Adrenal gland (tissue), 12 donors: ENCODE results near the gene RNASE7. TPM values are rescaled to one million over a fixed set of nuclear protein-coding genes. Genes with fewer than 3 reads are reported as not detected.
"Not testable (repeated sequence)": the region's sequence is repeated elsewhere in the genome, so short reads cannot be mapped to it uniquely, and the experiment has no call there.

Experiments used
- DNase-seq, 7 donors: peaks; one replicate each; pipeline ENCODE4 v3.0.0-alpha.2; 2019 to 2020
- H3K27ac ChIP-seq, 5 donors: fragments of 200-600 bp; sonication (generic) in 4 of 5; 1 replicate in 3 of 5; 2 replicates in 2 of 5; pipeline versions ENCODE4 v1.5.1 to v1.8.0; 2016 to 2020; ENCODE audit warnings: mild to moderate bottlenecking in 1 of 5
- H3K27me3 ChIP-seq: fragments of 200-600 bp; 2 replicates; pipeline ENCODE4 v1.8.0; 2021
- H3K36me3 ChIP-seq, 2 donors: fragments of 200-600 bp; replicated peaks in 1 of 2; 1 replicate in 1 of 2; 2 replicates in 1 of 2; pipeline versions ENCODE4 v1.5.1 to v1.8.0; 2018 to 2022
- H3K4me1 ChIP-seq, 2 donors: fragments of 200-600 bp; replicated peaks in 1 of 2; 1 replicate in 1 of 2; 2 replicates in 1 of 2; pipeline versions ENCODE4 v1.5.1 to v1.8.0; 2018 to 2021
- H3K4me3 ChIP-seq, 4 donors: fragments of 200-600 bp; sonication (generic) in 3 of 4; one replicate each; pipeline ENCODE4 v1.5.1; 2016 to 2018
- H3K9me3 ChIP-seq, 3 donors: fragments of 200-600 bp; sonication (generic) in 1 of 3; replicated peaks in 1 of 3; 1 replicate in 2 of 3; 2 replicates in 1 of 3; pipeline versions ENCODE4 v1.5.1 to v1.8.0; 2016 to 2021
- POLR2A ChIP-seq, 2 donors: fragments of 450-650 bp; IDR thresholded peaks; one replicate each; pipeline ENCODE4 v1.6.1; 2017; ENCODE audit warnings: antibody characterized with exemption in 2 of 2, mild to moderate bottlenecking in 2 of 2, moderate library complexity in 1 of 2
- WGBS, 4 donors: extraction: QIAGEN DNeasy Blood & Tissue Kit in 2 of 4; methylation state at CpG; one replicate each; pipeline versions ENCODE4 v1.1.5 to v1.1.7; 2013 to 2017; 5-methylcytosine and 5-hydroxymethylcytosine counted together
- intact Hi-C, 2 donors: fragments of 100-400 bp; cut with DNase I; formaldehyde crosslinking; loops; one replicate each; pipeline versions ENCODE4 v1.14.1 to v1.15.0; 2022 to 2023
- polyA plus RNA-seq, 3 donors: library from polyadenylated mRNA; stranded (reverse); fragments of 200-250 nt in 2 of 3; fragments of 350-450 nt in 1 of 3; fragmentation: Illumina TruSeq in 1 of 3; extraction: RNeasy Lipid Tissue Mini Kit (QIAGEN cat#74804) in 1 of 3; gene quantifications; one replicate each; pipeline ENCODE4 v1.2.3, GENCODE V29; 2013 to 2014
- total RNA-seq, 9 donors: library from RNA; depleted of rRNA in 4 of 9; stranded (reverse); fragments of >200 nt in 4 of 9; fragments of 120-200 nt in 1 of 9; fragmentation: NEBNext Ultra II Directional in 1 of 9; extraction: Animal tissue kit (Norgen Biotek cat#: 25700) in 1 of 9; gene quantifications; one replicate each; pipeline versions ENCODE4 v1.1.0 to v1.2.4, GENCODE V29; 2013 to 2023
- TF ChIP-seq, protein P1 (sequence below), 6 experiments: fragments of 450-650 bp in 4 of 6; fragments of 200-600 bp in 2 of 6; sonication (generic) in 1 of 6; IDR thresholded peaks; 1 replicate in 5 of 6; 2 replicates in 1 of 6; pipeline versions ENCODE4 v1.5.1 to v1.8.0; 2016 to 2021; ENCODE audit warnings: antibody characterized with exemption in 6 of 6, mild to moderate bottlenecking in 2 of 6, moderate library complexity in 1 of 6
- donor health status: healthy with polysubstance abuse.
- donor health status: Bipolar disorder and iron deficiency.
- donor health status: DM: yes; HTN: yes; CAD: no.
- donor health status: DM: no; HTN: no; CAD: no.
- donor health status: DM: no; HTN: no; CAD: no.
- donor health status: DM: yes; HTN: yes; CAD: no.

The RNASE7 gene
- total and polyA plus RNA-seq, 12 donors: 0.20 to 0.34 TPM; not detected in 10

DNA sequence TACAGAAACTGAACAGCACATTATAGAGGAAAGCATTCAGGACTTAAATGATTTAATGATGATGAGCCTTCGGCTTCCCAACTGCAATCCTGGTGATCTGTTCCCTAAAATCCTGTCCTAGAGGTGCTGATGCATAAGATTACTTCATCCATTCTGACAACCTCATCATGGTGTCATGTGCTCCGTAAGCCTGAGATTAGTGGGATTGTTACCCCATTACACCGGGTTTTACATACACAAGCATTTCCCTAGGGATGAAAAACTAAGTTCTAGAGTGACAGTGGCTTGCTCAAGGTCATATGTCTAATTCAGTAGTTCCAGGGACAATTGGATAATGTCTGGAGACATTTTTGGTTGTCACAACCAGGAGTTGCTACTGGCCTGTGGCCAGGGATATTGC is 5.0 kb upstream of the RNASE7 start:
- H3K36me3 ChIP-seq: no peaks in the 10 kb centered on the region
- DNase-seq: no peak
- no peaks in the 10 kb centered on the region for H3K9me3 ChIP-seq
- H3K4me1 ChIP-seq: peaks cover 17 to 40% of the 10 kb centered on the region in 2 donors
- no peaks in the 10 kb centered on the region for H3K27me3 ChIP-seq
- peak overlapping the region in 1 of 5 donors; percentile 26 for H3K27ac ChIP-seq
- WGBS, 4 donors: 72 to 90% (median 85%) methylated on average over 3 of the region's 3 CpGs
- no peak overlapping the region for H3K4me3 ChIP-seq
- intact Hi-C loops: no loop called here
- TF ChIP-seq, protein P1, sequence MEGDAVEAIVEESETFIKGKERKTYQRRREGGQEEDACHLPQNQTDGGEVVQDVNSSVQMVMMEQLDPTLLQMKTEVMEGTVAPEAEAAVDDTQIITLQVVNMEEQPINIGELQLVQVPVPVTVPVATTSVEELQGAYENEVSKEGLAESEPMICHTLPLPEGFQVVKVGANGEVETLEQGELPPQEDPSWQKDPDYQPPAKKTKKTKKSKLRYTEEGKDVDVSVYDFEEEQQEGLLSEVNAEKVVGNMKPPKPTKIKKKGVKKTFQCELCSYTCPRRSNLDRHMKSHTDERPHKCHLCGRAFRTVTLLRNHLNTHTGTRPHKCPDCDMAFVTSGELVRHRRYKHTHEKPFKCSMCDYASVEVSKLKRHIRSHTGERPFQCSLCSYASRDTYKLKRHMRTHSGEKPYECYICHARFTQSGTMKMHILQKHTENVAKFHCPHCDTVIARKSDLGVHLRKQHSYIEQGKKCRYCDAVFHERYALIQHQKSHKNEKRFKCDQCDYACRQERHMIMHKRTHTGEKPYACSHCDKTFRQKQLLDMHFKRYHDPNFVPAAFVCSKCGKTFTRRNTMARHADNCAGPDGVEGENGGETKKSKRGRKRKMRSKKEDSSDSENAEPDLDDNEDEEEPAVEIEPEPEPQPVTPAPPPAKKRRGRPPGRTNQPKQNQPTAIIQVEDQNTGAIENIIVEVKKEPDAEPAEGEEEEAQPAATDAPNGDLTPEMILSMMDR (IDR thresholded peaks at IDR 0.05): no peak

DNA sequence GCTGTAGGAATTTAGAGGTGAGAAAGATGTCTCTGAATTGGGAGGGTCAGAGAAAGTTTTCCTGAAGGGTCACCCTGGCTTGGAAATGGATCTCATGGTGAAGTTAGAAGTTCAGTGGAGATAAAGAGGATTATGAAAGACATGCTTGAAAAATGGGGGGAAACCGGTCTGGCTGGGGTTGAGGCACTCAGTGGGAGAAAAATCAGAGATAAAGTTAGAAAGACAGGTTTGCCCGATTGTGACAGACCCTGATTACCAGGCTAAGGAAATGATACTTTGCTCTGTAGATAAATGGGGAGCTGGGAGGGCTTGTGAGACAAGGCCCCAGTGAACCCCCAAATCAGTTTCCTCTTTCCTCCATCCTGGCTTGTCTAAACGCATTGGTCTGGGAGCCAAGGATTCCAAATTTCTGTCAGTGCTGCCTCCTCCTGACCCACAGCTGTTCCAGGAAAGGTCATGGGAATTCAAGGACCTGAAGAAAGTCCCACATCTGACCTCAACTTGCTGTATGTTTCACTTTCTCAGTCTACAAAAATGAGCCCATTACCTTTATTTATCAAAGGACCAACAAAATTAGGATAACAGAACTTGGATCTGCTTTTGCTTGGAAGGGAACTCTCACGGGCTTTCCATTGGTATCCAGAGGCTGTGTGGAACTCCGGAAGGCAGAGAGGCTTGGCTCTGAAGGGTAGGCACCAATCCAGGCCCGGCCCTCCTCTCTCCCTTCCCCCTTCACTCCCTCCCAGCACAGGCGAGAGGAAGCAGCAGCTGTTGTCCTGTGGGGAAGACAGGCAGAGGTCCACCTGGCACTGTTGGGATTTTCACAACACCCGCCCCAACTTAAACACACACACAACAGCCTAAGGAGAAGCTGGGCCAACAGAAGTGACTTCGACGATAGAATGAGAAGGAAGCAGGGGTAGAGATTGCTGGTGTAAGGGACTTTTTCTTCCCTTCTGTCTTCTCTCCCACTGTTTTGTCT is 3.4 kb upstream of the RNASE7 start:
- no peak overlapping the region for H3K4me3 ChIP-seq
- peak; percentile 73 to 92 (median 87) for DNase-seq
- intact Hi-C loops: no loop called here

DNA sequence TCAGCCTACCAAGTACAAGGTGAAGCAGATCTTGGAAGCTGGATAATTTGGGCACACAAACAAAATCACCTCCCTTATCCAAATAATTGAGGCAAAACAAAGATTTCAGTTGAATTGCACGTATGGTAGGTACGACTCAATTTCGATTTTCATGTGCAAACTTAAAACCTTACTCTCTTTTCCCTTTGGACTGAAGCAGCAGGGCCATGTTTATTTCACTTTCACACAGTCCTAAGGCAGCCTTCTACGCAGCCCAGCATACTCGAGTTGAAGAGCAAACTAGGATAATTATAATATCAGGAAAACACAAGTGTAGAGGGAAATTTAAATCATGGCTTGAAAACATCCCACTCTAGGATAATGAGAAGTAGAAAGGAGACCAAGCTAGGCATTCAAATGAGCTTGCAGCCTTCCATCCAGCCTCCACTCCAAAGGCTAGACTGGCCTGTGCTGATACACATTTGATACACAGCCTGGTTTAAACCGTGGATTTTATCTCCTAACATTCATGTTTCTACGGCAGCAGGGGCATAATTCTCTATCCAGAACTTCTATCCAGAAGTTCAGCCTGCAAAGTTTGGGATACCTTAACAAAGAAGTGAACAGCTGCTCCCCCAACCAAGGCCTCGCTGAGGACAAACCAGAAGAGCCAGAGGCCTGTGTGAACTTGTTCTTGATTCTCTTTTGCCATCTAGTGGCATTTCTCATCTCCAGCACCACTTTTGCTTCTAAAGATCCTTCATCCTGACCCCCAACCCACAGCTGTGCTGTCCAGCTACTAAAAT is 2.4 kb upstream of the RNASE7 start:
- H3K27me3 ChIP-seq: no peaks in the 10 kb centered on the region
- TF ChIP-seq POLR2A (IDR thresholded peaks at IDR 0.05): no peak
- TF ChIP-seq, protein P1 (IDR thresholded peaks at IDR 0.05): peak; percentile 46 to 84 (median 74)
- no peak overlapping the region for H3K4me3 ChIP-seq
- no peaks in the 10 kb centered on the region for H3K9me3 ChIP-seq
- H3K27ac ChIP-seq: peak overlapping the region in 4 of 5 donors; percentile 43 to 86 (median 78)
- no peaks in the 10 kb centered on the region for H3K36me3 ChIP-seq
- intact Hi-C loops: no loop called here
- peaks cover 35 to 62% of the 10 kb centered on the region in 2 donors for H3K4me1 ChIP-seq
- 49 to 53% (median 52%) methylated on average over 8 of the region's 8 CpGs for WGBS, 4 donors
- DNase-seq: peak; percentile 58 to 80 (median 73)

More for the DNA sequence above, 3.4 kb upstream of the RNASE7 start:
- 16 to 21% (median 19%) methylated on average over 9 to 10 of the region's 10 CpGs for WGBS, 4 donors
- Histone ChIP-seq H3K27me3 (no peaks in the 10 kb centered on the region), H3K27ac (peak overlapping the region; percentile 42 to 86 (median 76)), H3K9me3 (no peaks in the 10 kb centered on the region), H3K36me3 (no peaks in the 10 kb centered on the region), H3K4me1 (peaks cover 28 to 54% of the 10 kb centered on the region in 2 donors)
- TF ChIP-seq, protein P1 (IDR thresholded peaks at IDR 0.05): no peak
- TF ChIP-seq POLR2A (IDR thresholded peaks at IDR 0.05): peak in 1 of 2 donors; percentile 62

DNA sequence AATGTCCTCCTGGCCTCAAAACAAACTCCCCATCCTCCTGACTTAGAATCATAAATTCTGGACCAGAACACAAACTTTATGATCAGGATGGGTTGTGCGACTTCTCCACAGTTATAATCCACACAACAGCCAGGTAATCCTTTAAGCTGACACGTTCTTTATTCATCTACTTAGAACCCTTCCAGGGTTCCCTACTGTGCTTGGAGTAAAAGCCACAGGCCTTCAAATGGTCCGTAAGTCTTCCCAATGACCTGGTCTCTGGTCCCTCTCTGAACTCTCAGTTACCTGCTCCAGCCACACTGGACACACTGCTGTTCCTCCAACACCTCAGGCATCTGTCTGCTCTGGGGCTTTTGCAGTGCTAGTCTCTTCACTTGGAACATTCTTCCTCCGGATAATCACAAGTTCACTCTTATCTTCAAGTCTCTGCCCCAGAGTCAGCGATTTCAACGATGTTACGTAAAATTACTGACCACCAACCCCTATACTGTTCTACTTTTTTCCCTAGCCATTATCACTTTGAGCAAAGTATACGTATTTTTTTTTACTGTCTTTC is 1.7 kb upstream of the RNASE7 start:
- no peak for DNase-seq
- intact Hi-C loops: no loop called here
- H3K9me3 ChIP-seq: no peaks in the 10 kb centered on the region
- no peaks in the 10 kb centered on the region for H3K27me3 ChIP-seq
- peaks cover 35 to 62% of the 10 kb centered on the region in 2 donors for H3K4me1 ChIP-seq
- no peak overlapping the region for H3K4me3 ChIP-seq
- TF ChIP-seq POLR2A (IDR thresholded peaks at IDR 0.05): no peak
- TF ChIP-seq, protein P1 (IDR thresholded peaks at IDR 0.05): peak in 2 of 6 experiments; percentile 9 to 13
- 73 to 80% (median 78%) methylated on average over 8 of the region's 8 CpGs for WGBS, 4 donors
- H3K27ac ChIP-seq: peak overlapping the region in 2 of 5 donors; percentile 75 to 81
- no peaks in the 10 kb centered on the region for H3K36me3 ChIP-seq

DNA sequence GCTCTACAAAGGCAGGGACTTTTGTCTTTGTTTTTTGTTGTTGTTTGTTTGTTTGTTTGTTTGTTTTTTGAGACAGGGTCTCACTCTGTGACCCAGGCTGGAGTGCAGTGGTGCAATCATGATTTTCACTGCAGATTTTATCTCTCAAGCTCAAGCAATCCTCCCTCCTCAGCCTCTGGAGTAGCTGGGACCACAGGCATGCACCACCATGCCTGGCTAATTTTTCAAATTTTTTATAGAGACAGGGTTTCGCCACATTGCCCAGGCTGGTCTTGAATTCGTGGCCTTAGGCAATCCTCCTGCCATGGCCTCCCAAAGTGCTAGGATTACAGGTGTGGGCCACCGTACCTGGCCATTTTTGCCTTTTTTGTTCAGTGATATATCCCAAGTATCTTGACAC is 1.2 kb upstream of the RNASE7 start:
- H3K9me3 ChIP-seq, DNase-seq, H3K4me3 ChIP-seq, H3K27me3 ChIP-seq, H3K36me3 ChIP-seq, intact Hi-C loops: not testable (repeated sequence)
- WGBS, 4 donors: 84 to 91% (median 88%) methylated on average over 3 of the region's 3 CpGs
- peaks cover 35 to 62% of the 10 kb centered on the region in 2 donors for H3K4me1 ChIP-seq
- peak overlapping the region; percentile 1 to 76 (median 54) for H3K27ac ChIP-seq
